Coronary artery (tissue), 2 donors: ENCODE results near the gene CADPS2.

Experiments used
- DNase-seq: peaks from one replicate; pipeline ENCODE4 v3.0.0-alpha.2; 2017; ENCODE audit warnings: low spot score
- H3K27ac ChIP-seq, 2 donors: fragments of 200-600 bp; sonication (generic); one replicate each; pipeline ENCODE4 v1.5.1; 2016 to 2019
- H3K4me3 ChIP-seq: fragments of 200-600 bp; sonication (generic); 2 replicates; pipeline ENCODE4 v1.5.1; 2016; ENCODE audit warnings: mild to moderate bottlenecking, moderate library complexity
- CTCF ChIP-seq: fragments of 200-600 bp; sonication (generic); IDR thresholded peaks from one replicate; pipeline ENCODE4 v1.5.1; 2019; ENCODE audit warnings: antibody characterized with exemption

CADPS2 gene

GRCh38 chr7:122762071-122762470 lies 124.2 kb downstream of the CADPS2 start:
- no peak for DNase-seq
- no peak overlapping the region for H3K4me3 ChIP-seq
- TF ChIP-seq CTCF, result no peak

GRCh38 chr7:122758501-122758900 lies 127.8 kb downstream of the CADPS2 start:
- TF ChIP-seq CTCF, result no peak
- Histone ChIP-seq H3K4me3 (no peak overlapping the region), H3K27ac (no peak overlapping the region)
- no peak for DNase-seq

More at GRCh38 chr7:122762071-122762470, 124.2 kb downstream of the CADPS2 start:
- no peak overlapping the region for H3K27ac ChIP-seq

GRCh38 chr7:122756860-122757259 lies 129.4 kb downstream of the CADPS2 start:
- TF ChIP-seq CTCF, result no peak
- Histone ChIP-seq H3K4me3 (no peak overlapping the region), H3K27ac (no peak overlapping the region)
- DNase-seq, result no peak

- Histone ChIP-seq H3K4me3 (no peak overlapping the region), H3K27ac (no peak overlapping the region)
- no peak for DNase-seq
- no peak for TF ChIP-seq CTCF
Observed at GRCh38 chr7:122755696-122756095, 130.6 kb downstream of the CADPS2 start.

- H3K27ac ChIP-seq, result no peak overlapping the region
- DNase-seq, result no peak
- no peak overlapping the region for H3K4me3 ChIP-seq
- no peak for TF ChIP-seq CTCF
Observed at GRCh38 chr7:122752583-122752982, 133.7 kb downstream of the CADPS2 start.

GRCh38 chr7:122750389-122750788 lies 135.9 kb downstream of the CADPS2 start:
- no peak for TF ChIP-seq CTCF
- H3K4me3 ChIP-seq, result no peak overlapping the region
- DNase-seq, result no peak
- H3K27ac ChIP-seq, result no peak overlapping the region

GRCh38 chr7:122748195-122748594 lies 138.1 kb downstream of the CADPS2 start:
- TF ChIP-seq CTCF, result no peak
- DNase-seq, result no peak
- no peak overlapping the region for H3K27ac ChIP-seq
- H3K4me3 ChIP-seq, result no peak overlapping the region
